Measurements from ENCODE around the gene TSR1.

Gene TSR1

GRCh38 chr17:2336215-2336851 lies at the start of gene TSR1:
TSR1 (minus strand) TSS chr17:2336457; CDS start chr17:2336427, 30 bp downstream.
- DNase-seq (ENCODE audit: low read depth) = peak; percentile 91
- TF ChIP-seq MYC (IDR thresholded peaks at IDR 0.05; ENCODE audit: low read depth, low read length) (peak; percentile 98), CTCF (IDR thresholded peaks at IDR 0.05; ENCODE audit: low read depth, low read length) (no peak), POLR2A (IDR thresholded peaks at IDR 0.05; ENCODE audit: extremely low read depth, insufficient read length) (peak; percentile 84), MAX (IDR thresholded peaks at IDR 0.05; ENCODE audit: low read depth, low read length) (peak; percentile 87)
- peak within 1 kb of the TSS; percentile 98 for H3K4me3 ChIP-seq (ENCODE audit: low read depth, low read length)

GRCh38 chr17:2385240-2386210 lies 49.3 kb upstream of the TSR1 start:
- DNase-seq (ENCODE audit: low read depth) = no peak
- no peak for TF ChIP-seq MYC (IDR thresholded peaks at IDR 0.05; ENCODE audit: low read depth, low read length)
- TF ChIP-seq POLR2A (IDR thresholded peaks at IDR 0.05; ENCODE audit: extremely low read depth, insufficient read length) = no peak
- no peak for TF ChIP-seq MAX (IDR thresholded peaks at IDR 0.05; ENCODE audit: low read depth, low read length)
- TF ChIP-seq CTCF (IDR thresholded peaks at IDR 0.05; ENCODE audit: low read depth, low read length) = no peak
- H3K4me3 ChIP-seq (ENCODE audit: low read depth, low read length) = no peak overlapping the region

GRCh38 chr17:2384439-2385127 lies 48.3 kb upstream of the TSR1 start:
- no peak overlapping the region for H3K4me3 ChIP-seq (ENCODE audit: low read depth, low read length)
- no peak for DNase-seq (ENCODE audit: low read depth)
- TF ChIP-seq MAX (IDR thresholded peaks at IDR 0.05; ENCODE audit: low read depth, low read length) (no peak), POLR2A (IDR thresholded peaks at IDR 0.05; ENCODE audit: extremely low read depth, insufficient read length) (no peak), CTCF (IDR thresholded peaks at IDR 0.05; ENCODE audit: low read depth, low read length) (no peak), MYC (IDR thresholded peaks at IDR 0.05; ENCODE audit: low read depth, low read length) (no peak)

GRCh38 chr17:2383628-2384167 lies 47.4 kb upstream of the TSR1 start:
- DNase-seq (ENCODE audit: low read depth) = no peak
- H3K4me3 ChIP-seq (ENCODE audit: low read depth, low read length) = no peak overlapping the region
- TF ChIP-seq MAX (IDR thresholded peaks at IDR 0.05; ENCODE audit: low read depth, low read length) (no peak; the same call in 1 of the 2 replicates), CTCF (IDR thresholded peaks at IDR 0.05; ENCODE audit: low read depth, low read length) (no peak), MYC (IDR thresholded peaks at IDR 0.05; ENCODE audit: low read depth, low read length) (no peak), POLR2A (IDR thresholded peaks at IDR 0.05; ENCODE audit: extremely low read depth, insufficient read length) (no peak)

GRCh38 chr17:2380950-2381649 lies 44.8 kb upstream of the TSR1 start:
- no peak overlapping the region for H3K4me3 ChIP-seq (ENCODE audit: low read depth, low read length)
- TF ChIP-seq POLR2A (IDR thresholded peaks at IDR 0.05; ENCODE audit: extremely low read depth, insufficient read length) (no peak), CTCF (IDR thresholded peaks at IDR 0.05; ENCODE audit: low read depth, low read length) (no peak), MYC (IDR thresholded peaks at IDR 0.05; ENCODE audit: low read depth, low read length) (no peak), MAX (IDR thresholded peaks at IDR 0.05; ENCODE audit: low read depth, low read length) (no peak)
- DNase-seq (ENCODE audit: low read depth) = no peak

Measured in NB4 (cell line).